ENCODE measurements around the gene FCGBP. TPM values are rescaled to one million over a fixed set of nuclear protein-coding genes. Genes with fewer than 3 reads are reported as not detected.
"Not testable (repeated sequence)": the region's sequence is repeated elsewhere in the genome, so short reads cannot be mapped to it uniquely, and the experiment has no call there.

The FCGBP gene
- 8.0 TPM for total RNA-seq
- long read RNA-seq, partial matches to known transcripts, result 3 of 4 reads
- long read RNA-seq, other reads (novel, unspliced or antisense), result 1 of 4 reads

- DNase-seq (no peak), ATAC-seq (ENCODE audit: poor library complexity) (no peak)
- intact Hi-C loops (cut with DNase I), result no loop called here
Measured at GRCh38 chr19:39934584-39935363, at the start of gene FCGBP. Gene FCGBP (minus strand): TSS chr19:39934634.

GRCh38 chr19:39983695-39984300 is 49.4 kb upstream of the FCGBP start:
- DNase-seq, result no peak
- no peak for ATAC-seq (ENCODE audit: poor library complexity)
- intact Hi-C loops (cut with DNase I), result no loop called here

- DNase-seq, result no peak
- intact Hi-C loops (cut with DNase I), result no loop called here
- ATAC-seq (ENCODE audit: poor library complexity), result no peak
Measured at GRCh38 chr19:39982883-39983282, 48.4 kb upstream of the FCGBP start.

- intact Hi-C loops (cut with DNase I), result loop anchor here (10.0 kb wide), 1 partner anchor 160 kb away; no protein-coding TSS in a partner anchor
- ATAC-seq (ENCODE audit: poor library complexity) (no peak), DNase-seq (no peak)
Measured at GRCh38 chr19:39974377-39975155, 40.1 kb upstream of the FCGBP start.

- intact Hi-C loops (cut with DNase I), result loop anchor here (10.0 kb wide), 1 partner anchor 157 kb away; no protein-coding TSS in a partner anchor
- DNase-seq (peak; percentile 49), ATAC-seq (ENCODE audit: poor library complexity) (no peak)
Measured at GRCh38 chr19:39971380-39972035, 37.1 kb upstream of the FCGBP start.

GRCh38 chr19:39970675-39971379 is 36.4 kb upstream of the FCGBP start, which contains the start of gene PSMC4:
Gene PSMC4 (plus strand): TSS chr19:39971165. CDS start chr19:39971203, 38 bp downstream.
- ATAC-seq (ENCODE audit: poor library complexity), result peak; percentile 99
- intact Hi-C loops (cut with DNase I), result loop anchor here (10.0 kb wide), 1 partner anchor 156 kb away; no protein-coding TSS in a partner anchor
- DNase-seq, result peak; percentile 99

- intact Hi-C loops (cut with DNase I), result loop anchor here (10.0 kb wide), 1 partner anchor 156 kb away; no protein-coding TSS in a partner anchor
- ATAC-seq (ENCODE audit: poor library complexity) (peak; percentile 30), DNase-seq (no peak)
Measured at GRCh38 chr19:39970425-39970674, 35.9 kb upstream of the FCGBP start.

GRCh38 chr19:39969681-39970424 is 35.4 kb upstream of the FCGBP start:
- DNase-seq (no peak), ATAC-seq (ENCODE audit: poor library complexity) (no peak)
- intact Hi-C loops (cut with DNase I), result loop anchor here (10.0 kb wide), 2 partner anchors 155 to 175 kb away; no protein-coding TSS in a partner anchor

- ATAC-seq (ENCODE audit: poor library complexity) (no peak), DNase-seq (no peak)
- intact Hi-C loops (cut with DNase I), result loop anchor here (10.0 kb wide), 1 partner anchor 174 kb away; no protein-coding TSS in a partner anchor
Measured at GRCh38 chr19:39969266-39969665, 34.8 kb upstream of the FCGBP start.

- intact Hi-C loops (cut with DNase I), result loop anchor here (10.0 kb wide), 1 partner anchor 174 kb away; no protein-coding TSS in a partner anchor
- no peak for DNase-seq
- ATAC-seq (ENCODE audit: poor library complexity), result no peak
Measured at GRCh38 chr19:39968789-39969188, 34.4 kb upstream of the FCGBP start.

- DNase-seq, result no peak
- intact Hi-C loops (cut with DNase I), result loop anchor here (10.0 kb wide), 1 partner anchor 173 kb away; no protein-coding TSS in a partner anchor
Measured at GRCh38 chr19:39967561-39967960, 33.1 kb upstream of the FCGBP start.

GRCh38 chr19:39966617-39967016 is 32.2 kb upstream of the FCGBP start:
- intact Hi-C loops (cut with DNase I), result loop anchor here (10.0 kb wide), 1 partner anchor 172 kb away; no protein-coding TSS in a partner anchor
- no peak for ATAC-seq (ENCODE audit: poor library complexity)
- no peak for DNase-seq

More at GRCh38 chr19:39967561-39967960, 33.1 kb upstream of the FCGBP start:
- ATAC-seq (ENCODE audit: poor library complexity), result no peak

GRCh38 chr19:39963898-39964297 is 29.5 kb upstream of the FCGBP start:
- intact Hi-C loops (cut with DNase I), result loop anchor here (10.0 kb wide), 1 partner anchor 169 kb away; no protein-coding TSS in a partner anchor
- no peak for DNase-seq
- no peak for ATAC-seq (ENCODE audit: poor library complexity)

GRCh38 chr19:39959407-39959806 is 25.0 kb upstream of the FCGBP start:
- ATAC-seq (ENCODE audit: poor library complexity); DNase-seq; intact Hi-C loops (cut with DNase I): not testable (repeated sequence)

- DNase-seq; intact Hi-C loops (cut with DNase I); ATAC-seq (ENCODE audit: poor library complexity): not testable (repeated sequence)
Measured at GRCh38 chr19:39958942-39959341, 24.5 kb upstream of the FCGBP start.

GRCh38 chr19:39957886-39958285 is 23.5 kb upstream of the FCGBP start:
- DNase-seq; ATAC-seq (ENCODE audit: poor library complexity); intact Hi-C loops (cut with DNase I): not testable (repeated sequence)

- intact Hi-C loops (cut with DNase I), result no loop called here
- no peak for DNase-seq
- no peak for ATAC-seq (ENCODE audit: poor library complexity)
Measured at GRCh38 chr19:39953915-39954314, 19.5 kb upstream of the FCGBP start.

Data from Right ventricle myocardium superior (tissue), 1 donor.